GM19467 (cell line): ENCODE results near the gene GDF2.

Experiments used
- ATAC-seq: cut with Tn5 transposase; IDR thresholded peaks from one replicate; pipeline ENCODE4 v1.9.1; 2021; ENCODE audit warnings: mild to moderate bottlenecking, moderate library complexity; ENCODE audit not compliant: unreplicated experiment

GDF2 gene

DNA sequence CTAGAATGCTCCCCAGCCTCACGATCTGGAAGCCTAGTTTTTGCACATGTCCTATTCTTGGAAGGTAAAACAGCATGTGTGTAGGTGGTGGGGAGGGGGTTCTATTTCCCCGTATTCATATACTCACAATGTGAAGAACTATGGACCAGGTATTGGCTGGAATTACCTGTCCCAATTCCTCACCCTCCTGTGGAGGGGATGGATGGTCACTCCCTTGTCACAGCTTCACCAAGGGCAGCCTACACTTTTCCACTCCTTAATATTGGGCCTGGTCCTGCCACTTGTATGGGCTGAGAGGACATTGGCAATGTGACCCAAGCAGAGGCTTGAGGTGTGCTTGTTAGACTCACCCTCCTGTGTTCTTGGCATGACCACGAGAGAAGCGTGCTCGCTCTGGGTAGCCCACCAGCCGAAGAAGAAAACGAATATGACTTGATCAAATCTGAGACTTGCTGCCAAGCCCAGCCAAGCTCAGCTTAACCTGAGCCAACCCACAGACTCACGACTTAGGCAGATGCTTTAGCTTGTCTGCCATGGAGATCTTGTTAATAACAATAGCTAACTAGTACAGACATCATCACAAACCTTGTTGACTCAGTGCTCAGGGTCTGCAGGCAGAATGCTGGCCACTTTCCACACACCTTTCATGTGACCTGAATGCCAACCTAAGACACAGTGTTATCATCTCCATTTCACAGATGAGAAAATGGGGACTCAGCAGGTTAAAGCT lies 44.6 kb downstream of the GDF2 start:
- no peak for ATAC-seq

DNA sequence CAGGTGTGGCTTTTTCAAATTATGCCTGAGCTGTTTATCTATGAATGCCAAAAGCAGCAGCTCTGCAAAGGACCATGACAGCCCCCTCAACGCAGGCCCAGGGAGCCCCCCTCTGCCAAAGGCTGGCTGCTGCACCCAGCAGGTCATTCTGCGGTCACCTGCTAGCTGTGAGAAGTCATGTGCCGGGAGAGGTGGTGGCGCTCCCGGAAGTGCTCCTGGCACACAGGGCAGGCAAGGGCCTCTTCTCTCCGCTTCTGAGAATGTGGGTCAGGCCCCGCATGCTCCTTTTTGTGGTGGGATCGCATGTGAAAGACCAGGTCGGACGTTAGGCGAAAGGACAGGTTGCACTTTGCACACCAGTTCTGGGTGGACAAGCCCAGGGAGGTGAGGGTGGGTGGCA lies 45.4 kb downstream of the GDF2 start:
- no peak for ATAC-seq

DNA sequence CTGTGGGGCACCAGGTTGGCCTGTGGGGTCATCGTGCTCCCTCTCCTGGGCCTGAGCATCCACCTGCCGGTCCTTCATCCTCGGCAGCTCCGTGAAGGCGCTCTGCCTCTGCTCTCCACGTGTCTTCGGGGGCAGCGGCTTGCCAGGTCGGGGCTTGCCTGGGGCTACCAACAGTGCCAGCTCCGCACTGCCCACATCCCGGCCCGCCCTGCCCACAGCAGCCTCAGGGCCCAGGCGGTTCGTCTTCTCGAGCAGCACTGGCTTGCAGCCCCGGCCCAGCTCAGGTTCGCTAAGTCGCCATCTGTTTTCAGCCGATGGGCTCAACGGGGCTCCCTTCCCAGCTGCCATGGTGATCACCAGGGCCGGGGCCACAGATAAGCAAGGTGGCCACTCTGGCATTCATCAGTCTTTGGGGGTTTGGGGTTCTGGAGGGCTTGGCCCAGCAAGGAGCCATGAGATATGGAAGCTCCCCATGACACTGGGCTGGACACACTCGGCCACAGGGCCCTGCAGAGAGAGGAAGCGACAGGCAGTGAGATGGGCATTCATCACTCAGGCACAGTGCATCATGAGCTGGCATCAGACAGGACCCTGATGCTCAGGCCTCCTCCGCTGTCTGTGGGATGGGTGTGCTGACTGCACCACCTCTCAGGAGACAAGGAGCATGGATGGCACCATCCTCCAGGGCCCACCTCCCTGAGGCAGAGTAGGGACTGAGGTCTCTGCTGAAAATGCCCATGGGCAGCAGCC lies 46.4 kb downstream of the GDF2 start:
- no peak for ATAC-seq

DNA sequence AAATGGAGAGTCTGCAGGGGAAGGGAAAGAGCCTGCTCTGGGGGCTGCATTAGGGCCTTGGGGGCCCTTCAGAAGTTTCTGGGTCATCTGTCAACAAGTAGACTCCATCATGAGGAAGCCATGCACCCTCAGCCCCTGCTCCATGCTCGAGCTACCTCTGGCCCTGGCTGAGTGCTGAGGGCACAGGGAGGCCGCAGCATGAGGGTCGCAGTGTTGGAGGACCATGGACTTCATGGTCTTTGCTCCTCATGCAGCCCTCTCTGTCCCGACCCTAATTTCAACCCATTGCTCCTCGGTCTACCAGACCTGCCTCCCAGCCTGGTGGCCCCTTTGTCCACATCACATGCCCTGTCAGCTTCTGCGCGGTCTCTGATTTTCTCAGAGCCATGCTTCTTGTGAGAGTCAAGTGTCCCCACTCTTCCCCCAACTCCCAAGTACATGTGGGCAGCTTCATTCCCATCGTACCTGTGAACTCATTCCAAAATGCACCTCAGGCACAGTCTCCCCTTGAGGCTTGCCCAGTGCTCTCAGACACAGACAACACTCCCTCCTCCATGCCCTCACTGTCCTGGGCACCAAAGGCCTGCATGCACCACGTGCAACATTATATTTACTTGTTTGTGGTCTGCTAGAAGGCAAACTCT lies 47.1 kb downstream of the GDF2 start:
- no peak for ATAC-seq

DNA sequence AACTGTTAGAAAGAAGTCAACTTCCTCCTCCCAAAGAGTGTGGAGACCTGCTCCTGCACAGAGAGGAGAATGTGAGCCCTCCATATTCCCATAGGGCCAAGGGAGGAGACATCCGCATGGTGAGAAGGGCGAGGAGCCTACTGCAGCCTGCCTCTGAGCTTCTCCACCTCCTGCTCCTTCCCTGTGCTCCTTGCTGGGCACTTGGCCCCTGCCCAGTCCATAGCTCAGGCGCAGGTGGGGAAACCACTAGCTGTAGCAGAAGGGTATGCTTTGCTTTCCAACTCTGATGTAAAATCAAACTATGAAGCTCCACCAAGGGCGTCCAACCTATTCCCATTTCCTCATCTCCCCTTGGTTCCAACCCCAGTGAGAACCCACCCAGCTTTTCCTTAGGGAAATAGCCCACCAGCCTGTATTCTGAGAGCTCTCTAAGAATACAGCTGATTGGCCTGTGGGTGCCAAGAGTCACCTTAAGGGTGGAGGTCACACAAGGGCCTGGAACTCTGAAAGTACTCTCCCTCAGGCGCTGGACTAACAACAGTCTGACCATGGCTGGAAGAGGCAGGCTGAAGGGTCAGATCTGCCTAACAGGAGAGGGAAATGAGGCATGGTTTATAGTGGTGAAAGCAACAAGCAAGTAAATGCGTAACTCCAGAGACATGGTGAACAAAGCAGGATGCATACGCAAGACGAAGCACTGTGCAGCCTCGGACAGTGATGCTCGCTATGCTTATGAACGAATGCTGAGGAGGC lies 47.9 kb downstream of the GDF2 start:
- no peak for ATAC-seq

DNA sequence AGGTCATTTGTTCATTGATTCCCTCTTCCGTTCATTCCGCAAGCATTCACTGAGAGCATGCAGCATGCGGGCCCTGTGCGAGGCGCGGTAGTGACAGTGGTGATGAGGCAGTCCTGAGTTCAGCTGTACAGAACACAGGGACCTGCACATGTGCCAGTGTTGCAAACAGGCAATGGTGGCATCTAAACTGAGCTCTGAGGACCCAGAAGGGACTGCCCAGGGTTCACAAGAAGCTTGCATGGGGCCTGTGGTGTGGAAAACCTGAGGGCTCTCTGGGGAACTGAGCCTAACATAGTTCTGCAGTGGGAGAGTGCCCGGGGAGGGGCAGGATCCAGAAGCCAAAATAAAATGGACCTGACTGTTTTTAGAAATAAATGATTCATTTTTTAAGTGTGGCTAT lies 48.6 kb downstream of the GDF2 start:
- ATAC-seq: no peak

DNA sequence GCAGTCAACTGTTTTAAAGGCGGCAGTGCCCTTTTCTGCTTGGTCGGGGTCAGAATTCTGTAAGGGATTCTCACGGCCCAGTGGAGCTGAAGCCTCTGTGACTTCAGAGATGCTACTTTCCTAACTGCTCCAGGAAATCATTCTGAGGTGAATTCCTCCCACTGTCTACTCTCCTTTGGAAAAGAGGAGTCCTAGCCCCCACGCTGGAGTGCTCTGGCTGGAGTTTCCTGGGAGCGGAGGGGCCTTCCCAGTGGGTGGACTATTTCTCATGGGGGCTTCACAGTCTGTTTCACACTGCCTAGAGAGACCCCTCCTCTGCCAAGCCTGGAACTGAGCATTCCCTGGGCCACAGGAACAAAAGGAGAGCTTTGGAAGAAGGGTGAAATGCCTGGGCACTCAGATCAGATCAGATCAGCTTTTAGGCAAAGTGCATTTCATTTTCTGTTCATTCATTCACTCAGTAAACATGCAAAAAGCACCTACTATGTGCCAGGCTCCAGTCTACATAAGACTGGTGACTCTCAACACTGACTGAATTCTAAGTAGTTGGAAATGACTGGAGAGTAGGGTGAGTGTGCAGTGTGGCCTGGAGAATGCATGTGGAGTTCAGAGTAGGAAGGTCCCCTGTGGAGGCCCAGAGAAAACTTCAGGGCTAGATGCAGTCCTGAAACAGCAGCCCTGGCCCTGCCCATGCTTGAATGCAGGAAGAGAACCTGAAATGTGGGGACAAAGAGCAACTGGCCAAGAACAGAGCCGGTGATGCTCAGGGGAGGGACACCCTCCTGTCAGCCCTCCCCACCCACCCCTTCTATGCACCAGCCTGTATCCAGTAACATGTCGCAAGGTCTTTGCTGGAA lies 49.6 kb downstream of the GDF2 start:
- ATAC-seq: no peak

DNA sequence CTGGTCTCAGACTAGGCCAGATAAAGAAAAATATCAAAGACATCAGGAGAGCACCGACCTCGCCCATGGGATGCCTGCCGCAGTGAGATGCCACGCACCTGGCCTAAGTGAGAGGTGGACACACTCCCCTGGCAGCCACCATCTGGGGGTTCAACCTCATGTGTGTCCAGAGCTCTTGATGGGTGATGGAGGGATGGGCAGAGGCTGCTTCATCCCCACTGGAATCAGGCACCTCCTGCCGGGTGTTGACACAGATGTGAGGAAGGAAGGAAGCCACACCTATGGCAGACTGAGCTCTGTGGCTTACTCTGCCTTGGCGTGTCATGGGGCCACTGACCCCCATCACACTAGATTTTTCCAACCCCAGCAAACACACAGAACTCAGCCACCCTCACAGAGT lies 50.5 kb downstream of the GDF2 start:
- ATAC-seq: no peak

DNA sequence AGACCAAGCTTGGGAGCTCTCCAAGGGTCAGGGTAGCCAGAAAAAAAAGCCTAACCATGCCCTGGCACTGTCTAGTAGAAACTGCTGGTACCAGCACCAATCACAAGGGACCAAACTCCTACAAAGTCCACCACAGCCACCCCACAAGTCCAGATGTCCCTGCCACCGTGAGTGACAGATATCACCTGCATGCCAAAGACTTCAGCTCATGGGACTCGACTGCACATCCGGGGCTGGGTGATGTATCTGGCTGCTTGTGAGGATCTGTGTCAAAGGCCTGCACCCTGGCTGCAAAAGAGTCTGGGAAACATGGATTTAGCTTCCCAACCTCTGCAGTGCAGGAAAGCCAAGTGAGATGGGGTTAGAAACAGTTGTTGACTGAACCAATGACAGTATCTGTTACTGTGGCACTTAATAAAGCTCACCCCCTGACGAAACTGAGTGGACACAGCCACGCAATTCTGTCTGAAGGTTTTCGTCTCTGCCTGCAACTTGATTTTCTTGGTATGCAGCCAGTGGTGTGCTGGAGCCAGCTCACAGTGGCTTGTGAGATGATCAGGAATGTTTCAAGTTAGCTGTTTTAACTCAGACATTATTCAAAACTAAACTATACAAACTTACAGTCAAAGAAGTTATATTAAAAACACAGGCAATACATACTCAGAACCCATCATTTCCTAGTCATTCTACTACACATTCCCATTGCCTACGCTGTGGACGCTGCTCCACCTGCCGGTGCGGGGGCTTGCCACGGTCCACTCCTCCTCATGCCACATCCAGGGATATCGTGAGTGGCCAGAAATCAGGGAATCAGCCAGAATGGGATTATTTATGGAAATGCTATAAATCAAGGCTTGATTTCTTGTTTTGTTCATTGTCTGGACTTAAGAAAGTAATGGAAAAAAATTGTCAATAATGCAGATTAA lies 52.6 kb downstream of the GDF2 start:
- no peak for ATAC-seq

DNA sequence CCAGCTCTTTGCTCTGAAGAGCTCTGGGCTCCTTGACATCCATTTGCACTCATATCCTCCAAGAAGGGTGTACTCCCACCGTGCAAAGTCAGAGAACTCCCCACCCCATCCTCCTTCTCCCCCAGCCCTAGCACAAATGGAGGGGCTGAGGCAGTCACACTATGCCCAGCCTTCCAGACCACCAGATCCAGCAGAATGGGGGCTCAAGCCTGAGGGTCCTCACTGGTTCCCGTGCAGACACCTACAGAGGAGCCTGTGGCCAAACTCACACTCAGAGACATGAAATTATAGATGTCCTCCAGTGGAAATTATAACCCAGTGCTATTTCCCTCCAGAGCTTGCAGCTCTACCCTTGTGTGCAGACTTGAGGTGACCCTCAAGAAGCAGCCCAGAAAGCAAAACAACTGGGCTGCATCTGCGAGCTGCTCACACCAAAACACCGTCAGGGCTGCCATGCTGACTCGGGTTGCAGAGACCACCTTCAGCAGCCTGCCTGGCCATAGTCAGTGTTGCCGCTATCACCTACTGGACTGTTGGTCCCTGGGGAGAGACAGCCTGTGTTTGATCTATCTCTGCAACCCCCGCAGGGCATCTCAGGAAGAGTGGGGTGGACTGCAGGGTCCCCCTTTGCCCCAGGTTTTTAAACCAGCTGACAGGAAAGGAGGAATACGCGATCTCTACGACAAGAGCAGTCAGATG lies 54.4 kb downstream of the GDF2 start:
- no peak for ATAC-seq
